H1 (cell line): ENCODE data around the gene STIM2. TPM values are rescaled to one million over a fixed set of nuclear protein-coding genes. Genes with fewer than 3 reads are reported as not detected.

ENCODE experiments used
- CTCF ChIA-PET: fragments of 300-600 bp; sonication (Branson Sonifier 250); formaldehyde crosslinking; loops from one replicate; lab custom pipeline; 2021; ENCODE audit not compliant: partially characterized antibody; lab: Charles Lee
- POLR2A ChIA-PET: fragments of 300-600 bp; sonication (Branson Sonifier 250); formaldehyde crosslinking; loops from one replicate; lab custom pipeline; 2021; ENCODE audit warnings: inconsistent platforms; ENCODE audit not compliant: partially characterized antibody; lab: Charles Lee
- DNase-seq, 2 experiments: peaks; one replicate each; pipeline versions ENCODE4 v3.0.0 to v3.0.0-alpha.2; 2010 to 2022; ENCODE audit warnings: low spot score in 2 of 2, low read depth in 1 of 2, mixed read lengths in 1 of 2
- FAIRE-seq: peaks from 2 replicates; lab custom pipeline; 2011; peaks lifted over from hg19 to GRCh38; lab: Jason Lieb, UNC
- H2AFZ ChIP-seq: 2 replicates; pipeline ENCODE4 v1.8.1; 2012; ENCODE audit warnings: low read length, inconsistent platforms
- H2AK5ac ChIP-seq: 2 replicates; pipeline ENCODE4 v1.6.1; 2013; ENCODE audit warnings: low read depth, low read length
- H2BK120ac ChIP-seq: replicated peaks from 2 replicates; pipeline ENCODE3; 2013; ENCODE audit warnings: low read depth, low read length, inconsistent platforms
- H2BK12ac ChIP-seq: 2 replicates; pipeline ENCODE4 v1.6.1; 2013; ENCODE audit warnings: low read depth, low read length
- H2BK15ac ChIP-seq: 2 replicates; pipeline ENCODE4 v1.6.1; 2013; ENCODE audit warnings: low read length
- H2BK20ac ChIP-seq: 2 replicates; pipeline ENCODE4 v1.6.1; 2013; ENCODE audit warnings: low read length
- H2BK5ac ChIP-seq: 2 replicates; pipeline ENCODE4 v1.6.1; 2013; ENCODE audit warnings: low read depth, low read length
- H3K14ac ChIP-seq: 2 replicates; pipeline ENCODE4 v1.6.1; 2013; ENCODE audit warnings: inconsistent platforms; ENCODE audit not compliant: insufficient read length
- H3K18ac ChIP-seq: 2 replicates; pipeline ENCODE4 v1.6.1; 2013; ENCODE audit warnings: low read length; ENCODE audit errors: extremely low read depth
- H3K23ac ChIP-seq: 2 replicates; pipeline ENCODE4 v1.6.1; 2013; ENCODE audit warnings: inconsistent platforms; ENCODE audit not compliant: insufficient read length
- H3K23me2 ChIP-seq: 2 replicates; pipeline ENCODE4 v1.6.1; 2013; ENCODE audit warnings: low read depth, low read length
- H3K27ac ChIP-seq: 2 replicates; pipeline ENCODE4 v1.6.1; 2011; ENCODE audit warnings: low read depth, low read length, inconsistent platforms
- H3K27me3 ChIP-seq, 4 experiments: replicated peaks in 1 of 4; 1 replicate in 1 of 4; 2 replicates in 3 of 4; pipeline versions ENCODE4 v1.6.1 to v1.8.1; 2011 to 2013; ENCODE audit warnings: low read length in 3 of 4, mild to moderate bottlenecking in 3 of 4, inconsistent platforms in 2 of 4, mixed read lengths in 2 of 4, moderate library complexity in 1 of 4; ENCODE audit not compliant: control insufficient read depth in 3 of 4, insufficient read depth in 3 of 4; ENCODE audit errors: extremely low read depth in 1 of 4
- H3K36me3 ChIP-seq, 4 experiments: 2 replicates each; pipeline versions ENCODE4 v1.6.1 to v1.8.1; 2011 to 2013; ENCODE audit warnings: mild to moderate bottlenecking in 4 of 4, low read length in 3 of 4, moderate library complexity in 2 of 4, control low read depth in 1 of 4, inconsistent platforms in 1 of 4; ENCODE audit not compliant: insufficient read depth in 4 of 4, control insufficient read depth in 2 of 4
- H3K4ac ChIP-seq: replicated peaks from 2 replicates; pipeline ENCODE3; 2013; ENCODE audit warnings: low read length, low read depth, mixed read lengths, inconsistent platforms; ENCODE audit not compliant: insufficient read length
- H3K4me1 ChIP-seq, 4 experiments: replicated peaks in 1 of 4; 1 replicate in 1 of 4; 2 replicates in 3 of 4; pipeline versions ENCODE4 v1.6.1 to v1.8.1; 2011 to 2013; ENCODE audit warnings: low read length in 3 of 4, inconsistent platforms in 2 of 4, mixed read lengths in 1 of 4; ENCODE audit not compliant: insufficient read depth in 4 of 4, control insufficient read depth in 3 of 4
- H3K4me2 ChIP-seq, 2 experiments: 2 replicates each; pipeline versions ENCODE4 v1.6.1 to v1.8.1; 2011 to 2013; ENCODE audit warnings: low read depth in 2 of 2, low read length in 2 of 2, control low read depth in 1 of 2, inconsistent platforms in 1 of 2, mild to moderate bottlenecking in 1 of 2; ENCODE audit not compliant: insufficient read depth in 1 of 2
- H3K4me3 ChIP-seq, 4 experiments: fragments of 200-600, 300-600 bp in 1 of 4; sonication (generic), shearing (Covaris generic), sonication (Bioruptor Twin) in 1 of 4; 2 replicates each; pipeline versions ENCODE4 v1.5.1 to v1.8.1; 2011 to 2016; ENCODE audit warnings: low read length in 4 of 4, low read depth in 3 of 4, control low read depth in 2 of 4, inconsistent platforms in 2 of 4, mild to moderate bottlenecking in 2 of 4, mixed read lengths in 1 of 4, moderate library complexity in 1 of 4; ENCODE audit not compliant: insufficient read depth in 2 of 4; ENCODE audit errors: extremely low read depth in 1 of 4
- H3K56ac ChIP-seq: replicated peaks from 2 replicates; pipeline ENCODE3; 2013; ENCODE audit warnings: low read depth, mild to moderate bottlenecking, mixed read lengths, low read length, inconsistent platforms; ENCODE audit not compliant: insufficient read length
- H3K79me1 ChIP-seq: 2 replicates; pipeline ENCODE4 v1.6.1; 2013; ENCODE audit warnings: low read depth, low read length, control low read depth
- H3K79me2 ChIP-seq, 2 experiments: 2 replicates each; pipeline versions ENCODE4 v1.6.1 to v1.8.1; 2012 to 2013; ENCODE audit warnings: low read length in 2 of 2, mild to moderate bottlenecking in 2 of 2, inconsistent platforms in 1 of 2; ENCODE audit not compliant: insufficient read depth in 2 of 2, control insufficient read depth in 1 of 2
- H3K9ac ChIP-seq, 4 experiments: replicated peaks in 1 of 4; 1 replicate in 1 of 4; 2 replicates in 3 of 4; pipeline versions ENCODE4 v1.6.1 to v1.8.1; 2011 to 2013; ENCODE audit warnings: low read depth in 3 of 4, low read length in 3 of 4, control low read depth in 2 of 4, mild to moderate bottlenecking in 2 of 4, moderate library complexity in 2 of 4, inconsistent platforms in 1 of 4; ENCODE audit errors: extremely low read depth in 1 of 4
- H3K9me3 ChIP-seq, 2 experiments: 2 replicates each; pipeline versions ENCODE4 v1.6.1 to v1.8.1; 2012 to 2013; ENCODE audit warnings: mild to moderate bottlenecking in 2 of 2, moderate library complexity in 2 of 2, control low read depth in 1 of 2, inconsistent platforms in 1 of 2, low read depth in 1 of 2, low read length in 1 of 2, mixed read lengths in 1 of 2; ENCODE audit not compliant: insufficient read depth in 2 of 2
- H4K20me1 ChIP-seq, 2 experiments: replicated peaks in 1 of 2; 2 replicates each; pipeline versions ENCODE3 to v1.8.1; 2011 to 2013; ENCODE audit warnings: inconsistent platforms in 2 of 2, low read length in 2 of 2, mild to moderate bottlenecking in 1 of 2; ENCODE audit not compliant: insufficient read depth in 2 of 2, control insufficient read depth in 1 of 2
- H4K5ac ChIP-seq: 2 replicates; pipeline ENCODE4 v1.6.1; 2013; ENCODE audit warnings: low read length, low read depth, mixed read lengths, inconsistent platforms; ENCODE audit not compliant: insufficient read length
- H4K8ac ChIP-seq: 2 replicates; pipeline ENCODE4 v1.8.0; 2013; ENCODE audit warnings: mild to moderate bottlenecking, moderate library complexity, low read length, inconsistent platforms; ENCODE audit not compliant: insufficient read depth; ENCODE audit errors: extremely low read depth
- H4K91ac ChIP-seq: replicated peaks from 2 replicates; pipeline ENCODE3; 2013; ENCODE audit warnings: low read length, mixed read lengths, inconsistent platforms; ENCODE audit not compliant: insufficient read length
- SIX5 ChIP-seq: IDR thresholded peaks from 2 replicates; pipeline ENCODE4 v1.6.1; 2011; ENCODE audit warnings: mild to moderate bottlenecking, low read depth, low read length
- WGBS, 2 experiments: shearing (Covaris generic) in 1 of 2; methylation state at CpG; one replicate each; pipeline versions ENCODE4 v1.1.6 to v1.1.7; 2013 to 2015; ENCODE audit warnings: low lambda C conversion rate in 2 of 2, mixed read lengths in 2 of 2, inconsistent platforms in 1 of 2, low coverage in 1 of 2, missing lambda C conversion rate in 1 of 2; ENCODE audit not compliant: insufficient replicate concordance in 2 of 2, insufficient coverage in 1 of 2, insufficient read length in 1 of 2; ENCODE audit errors: extremely low coverage in 1 of 2, missing lambda C conversion rate in 1 of 2; 5-methylcytosine and 5-hydroxymethylcytosine counted together
- polyA plus RNA-seq, 7 experiments: library from polyadenylated mRNA; depleted of rRNA in 3 of 7; stranded (reverse) in 5 of 7; unstranded in 2 of 7; fragments of >200 nt in 5 of 7; fragments of 200-250 nt in 2 of 7; gene quantifications; 1 replicate in 5 of 7; 2 replicates in 1 of 7; 4 replicates in 1 of 7; pipeline versions ENCODE4 v1.2.1 to v1.2.3, GENCODE V29; 2011 to 2013; ENCODE audit warnings: missing spikeins in 2 of 7, mixed read lengths in 2 of 7
- total RNA-seq: library from RNA; stranded (reverse); fragmentation: NEBNext Ultra II Directional; extraction: Animal tissue kit (Norgen Biotek cat#: 25700); gene quantifications from 2 replicates; pipeline ENCODE4 v1.2.1, GENCODE V29; 2021

STIM2 gene
- total and polyA plus RNA-seq, 2 of the 8 experiments (the other 6 are each of a cell fraction or from before 2014, with no cell fraction given): 22.9 to 23.0 TPM

DNA sequence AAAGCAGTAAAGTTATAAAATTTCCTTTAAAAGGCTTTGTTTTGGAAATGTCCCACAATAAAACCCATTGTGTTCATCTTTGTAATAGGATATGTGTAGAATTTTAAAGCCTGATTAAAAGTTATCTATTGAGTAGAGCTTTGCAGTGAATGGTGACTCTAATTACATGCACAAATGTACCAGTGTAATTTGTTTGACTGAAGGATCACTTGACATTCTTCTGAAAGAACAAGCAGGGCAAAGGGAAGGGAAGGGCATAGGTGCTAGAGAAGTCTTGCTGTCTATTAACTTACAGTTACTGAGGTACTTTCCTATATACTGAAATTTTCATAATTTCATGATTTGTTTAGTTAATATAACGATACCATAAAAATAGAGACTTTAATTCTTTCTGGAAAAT is 70.8 kb downstream of the STIM2 start:
- no peak overlapping the region for H3K18ac ChIP-seq
- POLR2A ChIA-PET: interaction anchor here (1.0 kb wide), 1 partner anchor 32 kb away, joined by 3 read pairs; no protein-coding TSS in a partner anchor
- FAIRE-seq (no peak), DNase-seq (no peak)
- H4K91ac ChIP-seq: no peak overlapping the region
- H3K4me1 ChIP-seq: peaks cover 0 to 5% (median 0%) of the 10 kb centered on the region in 4 experiments; a peak in 1 of 7 replicates
- no peaks in the 10 kb centered on the region for H4K20me1 ChIP-seq
- H2BK5ac ChIP-seq: no peak overlapping the region
- no peaks in the 10 kb centered on the region for H3K79me2 ChIP-seq
- H3K9ac ChIP-seq: no peak overlapping the region
- no peak overlapping the region for H3K14ac ChIP-seq
- H4K5ac ChIP-seq: no peak overlapping the region
- H2AFZ ChIP-seq: no peak overlapping the region
- no peaks in the 10 kb centered on the region for H3K36me3 ChIP-seq
- no peak overlapping the region for H3K23ac ChIP-seq
- no peak overlapping the region for H2BK20ac ChIP-seq
- H2AK5ac ChIP-seq: no peak overlapping the region
- H4K8ac ChIP-seq: no peak overlapping the region
- no peaks in the 10 kb centered on the region for H3K27me3 ChIP-seq
- H3K4me2 ChIP-seq: no peak overlapping the region
- CTCF ChIA-PET: no interaction called here
- H3K4me3 ChIP-seq: no peak overlapping the region
- no peak overlapping the region for H3K4ac ChIP-seq
- H3K9me3 ChIP-seq: no peaks in the 10 kb centered on the region
- no peak overlapping the region for H2BK12ac ChIP-seq
- WGBS, 2 experiments: 85% methylated on average over 1 of the region's 1 CpG; no CpG with 5 or more reads in 1 of the 2 experiments
- no peak overlapping the region for H2BK120ac ChIP-seq
- H3K79me1 ChIP-seq: no peaks in the 10 kb centered on the region
- H2BK15ac ChIP-seq: no peak overlapping the region
- no peak overlapping the region for H3K56ac ChIP-seq
- no peak overlapping the region for H3K27ac ChIP-seq
- no peaks in the 10 kb centered on the region for H3K23me2 ChIP-seq
- TF ChIP-seq SIX5: no peak
